ENCODE data around the gene DACT2.

- TF ChIP-seq CTCF (IDR thresholded peaks at IDR 0.05 in 8 of 11, conservative IDR thresholded peaks at IDR 0.05 in 3 of 11) (no peak), POLR2AphosphoS5 (IDR thresholded peaks at IDR 0.05) (no peak), POLR2A (IDR thresholded peaks at IDR 0.05) (no peak)
Measured at GRCh38 chr6:168345896-168346754, 26.5 kb upstream of the DACT2 start.

All from spleen (tissue), 7 donors.